ENCODE measurements around the gene NEDD8.

Gene NEDD8

DNA sequence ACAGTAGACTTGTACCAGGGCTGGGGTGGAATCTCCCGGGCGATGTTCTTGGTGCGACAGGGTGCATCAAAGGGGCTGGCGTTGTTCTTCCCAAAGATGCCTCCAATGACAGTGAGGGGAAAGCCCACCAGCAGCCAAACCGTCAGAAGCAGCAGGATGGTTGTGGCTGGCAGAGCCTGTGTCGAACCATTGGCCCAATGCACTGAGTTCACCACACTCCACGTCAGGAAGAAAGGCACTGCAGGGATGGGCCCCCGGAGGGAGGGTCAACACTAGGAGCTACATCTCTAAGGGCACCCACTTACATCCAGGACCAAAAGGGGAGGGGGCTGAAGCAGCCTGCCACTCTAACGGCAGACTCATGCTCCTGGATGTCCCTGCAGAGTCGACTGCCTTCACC lies 41.8 kb downstream of the NEDD8 start:
- DNase-seq (ENCODE audit: low spot score) = no peak
- TF ChIP-seq, protein P1, sequence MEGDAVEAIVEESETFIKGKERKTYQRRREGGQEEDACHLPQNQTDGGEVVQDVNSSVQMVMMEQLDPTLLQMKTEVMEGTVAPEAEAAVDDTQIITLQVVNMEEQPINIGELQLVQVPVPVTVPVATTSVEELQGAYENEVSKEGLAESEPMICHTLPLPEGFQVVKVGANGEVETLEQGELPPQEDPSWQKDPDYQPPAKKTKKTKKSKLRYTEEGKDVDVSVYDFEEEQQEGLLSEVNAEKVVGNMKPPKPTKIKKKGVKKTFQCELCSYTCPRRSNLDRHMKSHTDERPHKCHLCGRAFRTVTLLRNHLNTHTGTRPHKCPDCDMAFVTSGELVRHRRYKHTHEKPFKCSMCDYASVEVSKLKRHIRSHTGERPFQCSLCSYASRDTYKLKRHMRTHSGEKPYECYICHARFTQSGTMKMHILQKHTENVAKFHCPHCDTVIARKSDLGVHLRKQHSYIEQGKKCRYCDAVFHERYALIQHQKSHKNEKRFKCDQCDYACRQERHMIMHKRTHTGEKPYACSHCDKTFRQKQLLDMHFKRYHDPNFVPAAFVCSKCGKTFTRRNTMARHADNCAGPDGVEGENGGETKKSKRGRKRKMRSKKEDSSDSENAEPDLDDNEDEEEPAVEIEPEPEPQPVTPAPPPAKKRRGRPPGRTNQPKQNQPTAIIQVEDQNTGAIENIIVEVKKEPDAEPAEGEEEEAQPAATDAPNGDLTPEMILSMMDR (IDR thresholded peaks at IDR 0.05; ENCODE audit: extremely low read depth, missing control alignments) = no peak

GRCh38 chr14:24189460-24189859 lies 42.7 kb downstream of the NEDD8 start:
- DNase-seq (ENCODE audit: low spot score) = no peak
- TF ChIP-seq, protein P1 (IDR thresholded peaks at IDR 0.05; ENCODE audit: extremely low read depth, missing control alignments) = no peak

DNA sequence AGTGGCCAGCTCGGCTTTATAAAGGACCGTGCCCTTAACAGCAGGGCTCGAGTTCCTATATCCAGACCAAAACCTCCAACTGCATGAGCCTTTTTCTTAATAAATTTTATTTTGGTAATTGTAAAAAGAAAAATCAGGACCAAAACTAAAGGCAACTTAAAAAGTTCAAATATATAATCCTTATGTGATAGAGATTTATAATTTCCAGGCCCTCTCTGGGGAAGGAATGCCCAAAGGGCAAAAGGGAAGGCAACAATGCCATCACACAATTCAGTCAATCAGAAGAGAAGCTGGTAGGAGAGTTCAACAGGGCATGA lies 43.1 kb downstream of the NEDD8 start:
- TF ChIP-seq, protein P1 (IDR thresholded peaks at IDR 0.05; ENCODE audit: extremely low read depth, missing control alignments) = no peak
- DNase-seq (ENCODE audit: low spot score) = no peak

GRCh38 chr14:24188251-24189058 lies 43.7 kb downstream of the NEDD8 start, which contains the start of gene IPO4:
Gene IPO4, minus strand, starts transcription at chr14:24188816. Its CDS starts 29 bp downstream, at chr14:24188787.
- TF ChIP-seq, protein P1 (IDR thresholded peaks at IDR 0.05; ENCODE audit: extremely low read depth, missing control alignments) = no peak
- peak; percentile 98 for DNase-seq (ENCODE audit: low spot score)

- TF ChIP-seq, protein P1 (IDR thresholded peaks at IDR 0.05; ENCODE audit: extremely low read depth, missing control alignments) = no peak
- no peak for DNase-seq (ENCODE audit: low spot score)
Observed at GRCh38 chr14:24187539-24187915, 44.6 kb downstream of the NEDD8 start.

GRCh38 chr14:24186831-24187538 lies 45.2 kb downstream of the NEDD8 start:
- no peak for DNase-seq (ENCODE audit: low spot score)
- TF ChIP-seq, protein P1 (IDR thresholded peaks at IDR 0.05; ENCODE audit: extremely low read depth, missing control alignments) = no peak

DNA sequence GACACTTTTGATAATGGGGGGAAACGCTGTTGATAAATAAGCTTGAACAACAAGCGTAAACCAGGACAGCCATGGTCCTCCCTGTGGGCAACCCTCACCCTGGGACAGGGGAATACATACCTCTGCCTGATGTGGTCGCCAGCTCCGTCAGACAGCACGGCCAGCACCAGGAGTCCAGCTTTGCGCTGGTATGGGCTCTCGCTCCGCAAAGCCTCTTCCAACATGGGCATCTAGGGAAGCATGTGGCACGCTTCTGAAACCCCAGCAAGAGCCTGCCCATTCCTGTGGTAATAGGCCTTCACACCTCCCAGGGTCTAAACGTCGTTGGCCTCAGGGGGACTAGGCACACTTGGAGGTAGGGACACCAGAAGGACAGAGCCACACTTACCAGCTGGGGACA lies 46.4 kb downstream of the NEDD8 start:
- DNase-seq (ENCODE audit: low spot score) = no peak
- TF ChIP-seq, protein P1 (IDR thresholded peaks at IDR 0.05; ENCODE audit: extremely low read depth, missing control alignments) = no peak
